SK-N-MC (cell line): Measurements from ENCODE around the gene SORBS1.

Experiments
- EZH2 ChIP-seq: fragments of 200-600 bp; sonication (generic); IDR thresholded peaks from one replicate; pipeline ENCODE4 v1.6.1; 2017; ENCODE audit warnings: antibody characterized with exemption
- POLR2AphosphoS5 ChIP-seq: IDR thresholded peaks from 2 replicates; pipeline ENCODE4 v1.6.1; 2012; ENCODE audit warnings: mild to moderate bottlenecking, low read depth, low read length, borderline replicate concordance

DNA sequence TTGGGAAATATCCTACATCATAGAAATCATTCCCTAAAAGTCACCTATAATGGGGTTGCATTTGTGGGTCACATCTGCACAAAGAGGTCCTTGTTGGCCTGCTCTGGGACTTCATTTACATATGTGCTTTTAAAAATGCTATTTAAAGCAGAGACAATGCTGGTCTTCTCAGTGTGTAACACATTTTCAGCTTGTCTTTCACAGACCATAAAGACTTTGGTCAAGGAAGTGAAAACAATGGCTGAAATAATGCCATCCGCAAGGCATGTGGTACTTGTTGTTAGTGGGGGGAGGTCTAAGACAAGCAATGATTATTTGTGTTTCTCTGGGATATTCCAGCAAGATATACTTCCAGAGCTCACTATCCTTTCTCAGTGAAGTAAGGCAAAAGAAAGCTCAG, 185.8 kb downstream of the SORBS1 start:
- TF ChIP-seq EZH2 (no peak), POLR2AphosphoS5 (no peak)
